ENCODE measurements around the gene PLXNA4. TPM values are rescaled to one million over a fixed set of nuclear protein-coding genes. Genes with fewer than 3 reads are reported as not detected.

The PLXNA4 gene
- total and polyA plus RNA-seq, 2 donors, result 1.6 to 6.5 TPM

- Histone ChIP-seq H3K4me3 (ENCODE audit: low read depth, low read length) (no peak overlapping the region), H3K36me3 (ENCODE audit: insufficient read depth) (no peaks in the 10 kb centered on the region), H3K27ac (ENCODE audit: low read depth) (no peak overlapping the region), H3K4me1 (ENCODE audit: insufficient read depth) (no peaks in the 10 kb centered on the region)
- DNase-seq (ENCODE audit: extremely low spot score), result no peak
- WGBS, result 71% methylated on average over 5 of the region's 5 CpGs
Observed at GRCh38 chr7:132140341-132140740, 435.9 kb downstream of the PLXNA4 start.

- DNase-seq (ENCODE audit: extremely low spot score), result no peak
- H3K36me3 ChIP-seq (ENCODE audit: insufficient read depth), result no peaks in the 10 kb centered on the region
- H3K27ac ChIP-seq (ENCODE audit: low read depth), result no peak overlapping the region
- H3K4me1 ChIP-seq (ENCODE audit: insufficient read depth), result no peaks in the 10 kb centered on the region
- no peak overlapping the region for H3K4me3 ChIP-seq (ENCODE audit: low read depth, low read length)
- whole genome bisulfite sequencing, result 92% methylated on average over 2 of the region's 2 CpGs
Observed at GRCh38 chr7:132138817-132139216, 437.5 kb downstream of the PLXNA4 start.

GRCh38 chr7:132137681-132138080 lies 438.6 kb downstream of the PLXNA4 start:
- Histone ChIP-seq H3K4me1 (ENCODE audit: insufficient read depth) (no peaks in the 10 kb centered on the region), H3K4me3 (ENCODE audit: low read depth, low read length) (no peak overlapping the region), H3K36me3 (ENCODE audit: insufficient read depth) (no peaks in the 10 kb centered on the region), H3K27ac (ENCODE audit: low read depth) (no peak overlapping the region)
- WGBS, result 95% methylated on average over 5 of the region's 5 CpGs
- DNase-seq (ENCODE audit: extremely low spot score), result no peak

GRCh38 chr7:132135746-132136385 lies 440.4 kb downstream of the PLXNA4 start:
- DNase-seq (ENCODE audit: extremely low spot score), result no peak
- WGBS, result 88% methylated on average over 8 of the region's 8 CpGs
- H3K4me1 ChIP-seq (ENCODE audit: insufficient read depth), result no peaks in the 10 kb centered on the region
- no peaks in the 10 kb centered on the region for H3K36me3 ChIP-seq (ENCODE audit: insufficient read depth)
- no peak overlapping the region for H3K27ac ChIP-seq (ENCODE audit: low read depth)
- H3K4me3 ChIP-seq (ENCODE audit: low read depth, low read length), result no peak overlapping the region

- Histone ChIP-seq H3K27ac (ENCODE audit: low read depth) (no peak overlapping the region), H3K36me3 (ENCODE audit: insufficient read depth) (no peaks in the 10 kb centered on the region), H3K4me3 (ENCODE audit: low read depth, low read length) (no peak overlapping the region), H3K4me1 (ENCODE audit: insufficient read depth) (no peaks in the 10 kb centered on the region)
- 82% methylated on average over 5 of the region's 5 CpGs for WGBS
- DNase-seq (ENCODE audit: extremely low spot score), result no peak
Observed at GRCh38 chr7:132134814-132135445, 441.3 kb downstream of the PLXNA4 start.

- Histone ChIP-seq H3K36me3 (ENCODE audit: insufficient read depth) (no peaks in the 10 kb centered on the region), H3K27ac (ENCODE audit: low read depth) (no peak overlapping the region), H3K4me1 (ENCODE audit: insufficient read depth) (no peaks in the 10 kb centered on the region), H3K4me3 (ENCODE audit: low read depth, low read length) (no peak overlapping the region)
- 95% methylated on average over 6 of the region's 6 CpGs for WGBS
- no peak for DNase-seq (ENCODE audit: extremely low spot score)
Observed at GRCh38 chr7:132133501-132133900, 442.8 kb downstream of the PLXNA4 start.

- Histone ChIP-seq H3K36me3 (ENCODE audit: insufficient read depth) (no peaks in the 10 kb centered on the region), H3K27ac (ENCODE audit: low read depth) (no peak overlapping the region)
Observed at GRCh38 chr7:132131196-132131595, 445.1 kb downstream of the PLXNA4 start.

GRCh38 chr7:132130497-132130896 lies 445.8 kb downstream of the PLXNA4 start:
- DNase-seq (ENCODE audit: extremely low spot score), result no peak
- WGBS, result 90% methylated on average over 5 of the region's 5 CpGs
- no peak overlapping the region for H3K27ac ChIP-seq (ENCODE audit: low read depth)
- no peak overlapping the region for H3K4me3 ChIP-seq (ENCODE audit: low read depth, low read length)
- H3K4me1 ChIP-seq (ENCODE audit: insufficient read depth), result no peaks in the 10 kb centered on the region
- H3K36me3 ChIP-seq (ENCODE audit: insufficient read depth), result no peaks in the 10 kb centered on the region

More at GRCh38 chr7:132131196-132131595, 445.1 kb downstream of the PLXNA4 start:
- H3K4me1 ChIP-seq (ENCODE audit: insufficient read depth), result no peaks in the 10 kb centered on the region
- 82% methylated on average over 3 of the region's 3 CpGs for WGBS
- no peak for DNase-seq (ENCODE audit: extremely low spot score)
- H3K4me3 ChIP-seq (ENCODE audit: low read depth, low read length), result no peak overlapping the region

GRCh38 chr7:132125872-132126595 lies 450.2 kb downstream of the PLXNA4 start:
- Histone ChIP-seq H3K27ac (ENCODE audit: low read depth) (no peak overlapping the region), H3K4me3 (ENCODE audit: low read depth, low read length) (no peak overlapping the region), H3K4me1 (ENCODE audit: insufficient read depth) (no peaks in the 10 kb centered on the region), H3K36me3 (ENCODE audit: insufficient read depth) (no peaks in the 10 kb centered on the region)
- DNase-seq (ENCODE audit: extremely low spot score), result no peak
- 90% methylated on average over 12 of the region's 12 CpGs for WGBS

- Histone ChIP-seq H3K4me3 (ENCODE audit: low read depth, low read length) (no peak overlapping the region), H3K27ac (ENCODE audit: low read depth) (no peak overlapping the region), H3K36me3 (ENCODE audit: insufficient read depth) (no peaks in the 10 kb centered on the region), H3K4me1 (ENCODE audit: insufficient read depth) (no peaks in the 10 kb centered on the region)
- no peak for DNase-seq (ENCODE audit: extremely low spot score)
- 92% methylated on average over 3 of the region's 3 CpGs for WGBS
Observed at GRCh38 chr7:132125096-132125495, 451.2 kb downstream of the PLXNA4 start.

- no peaks in the 10 kb centered on the region for H3K4me1 ChIP-seq (ENCODE audit: insufficient read depth)
- no peak overlapping the region for H3K4me3 ChIP-seq (ENCODE audit: low read depth, low read length)
- no peaks in the 10 kb centered on the region for H3K36me3 ChIP-seq (ENCODE audit: insufficient read depth)
- H3K27ac ChIP-seq (ENCODE audit: low read depth), result no peak overlapping the region
- 84% methylated on average over 6 of the region's 6 CpGs for WGBS
- DNase-seq (ENCODE audit: extremely low spot score), result no peak
Observed at GRCh38 chr7:132124575-132124974, 451.7 kb downstream of the PLXNA4 start.

GRCh38 chr7:132123773-132124172 lies 452.5 kb downstream of the PLXNA4 start:
- WGBS, result 71% methylated on average over 7 of the region's 7 CpGs
- no peak overlapping the region for H3K4me3 ChIP-seq (ENCODE audit: low read depth, low read length)
- no peak for DNase-seq (ENCODE audit: extremely low spot score)

GRCh38 chr7:132122901-132123300 lies 453.4 kb downstream of the PLXNA4 start:
- H3K4me3 ChIP-seq (ENCODE audit: low read depth, low read length), result no peak overlapping the region

More at GRCh38 chr7:132123773-132124172, 452.5 kb downstream of the PLXNA4 start:
- Histone ChIP-seq H3K4me1 (ENCODE audit: insufficient read depth) (no peaks in the 10 kb centered on the region), H3K27ac (ENCODE audit: low read depth) (no peak overlapping the region), H3K36me3 (ENCODE audit: insufficient read depth) (no peaks in the 10 kb centered on the region)

GRCh38 chr7:132121987-132122386 lies 454.3 kb downstream of the PLXNA4 start:
- Histone ChIP-seq H3K4me3 (ENCODE audit: low read depth, low read length) (no peak overlapping the region), H3K36me3 (ENCODE audit: insufficient read depth) (no peaks in the 10 kb centered on the region), H3K27ac (ENCODE audit: low read depth) (no peak overlapping the region), H3K4me1 (ENCODE audit: insufficient read depth) (no peaks in the 10 kb centered on the region)
- no peak for DNase-seq (ENCODE audit: extremely low spot score)
- WGBS, result 77% methylated on average over 6 of the region's 6 CpGs

More at GRCh38 chr7:132122901-132123300, 453.4 kb downstream of the PLXNA4 start:
- no peaks in the 10 kb centered on the region for H3K4me1 ChIP-seq (ENCODE audit: insufficient read depth)
- no peak overlapping the region for H3K27ac ChIP-seq (ENCODE audit: low read depth)
- H3K36me3 ChIP-seq (ENCODE audit: insufficient read depth), result no peaks in the 10 kb centered on the region
- WGBS, result 85% methylated on average over 6 of the region's 6 CpGs
- DNase-seq (ENCODE audit: extremely low spot score), result no peak

Data from urinary bladder (tissue), 4 donors.